Measurements from ENCODE around the gene CYBB. TPM values are rescaled to one million over a fixed set of nuclear protein-coding genes. Genes with fewer than 3 reads are reported as not detected.

CYBB gene
- total RNA-seq, 4 donors from 2014 or later, result 47.3 to 71.9 (median 51.7) TPM

DNA sequence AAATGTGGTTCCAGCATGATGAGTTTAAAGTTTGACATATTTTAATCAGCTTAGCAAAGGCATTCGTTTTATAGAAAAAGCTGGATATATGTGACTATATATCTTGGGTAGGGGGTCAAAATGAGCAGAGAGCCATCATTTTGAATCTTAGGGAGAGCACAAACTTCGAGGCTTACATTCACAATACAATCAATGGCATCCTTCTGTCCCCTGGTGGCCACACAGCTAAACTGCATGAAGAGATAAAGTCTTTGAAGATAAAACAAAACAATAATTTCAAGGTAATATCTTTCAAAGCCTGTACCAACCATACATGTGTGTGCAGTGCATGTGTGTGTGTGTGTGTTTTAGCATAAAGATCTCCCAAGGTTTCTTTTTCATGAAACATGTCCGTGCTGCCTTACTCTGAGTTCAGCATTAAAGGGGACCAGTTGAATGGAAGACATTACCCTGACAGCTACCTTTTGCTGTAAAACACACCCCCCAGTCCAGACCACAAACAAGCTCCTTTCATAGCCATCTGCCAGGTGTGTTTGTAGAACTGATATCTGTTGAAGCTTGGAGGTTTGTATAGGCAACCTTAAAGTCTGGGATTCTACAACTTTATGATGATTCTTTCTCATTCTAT, 45.5 kb downstream of the CYBB start:
- ATAC-seq (ENCODE audit: low FRiP score) (no peak), DNase-seq (ENCODE audit: low spot score) (peak; percentile 35)
- peak in 1 of 3 donors; percentile 18 for TF ChIP-seq CTCF (IDR thresholded peaks at IDR 0.05)

DNA sequence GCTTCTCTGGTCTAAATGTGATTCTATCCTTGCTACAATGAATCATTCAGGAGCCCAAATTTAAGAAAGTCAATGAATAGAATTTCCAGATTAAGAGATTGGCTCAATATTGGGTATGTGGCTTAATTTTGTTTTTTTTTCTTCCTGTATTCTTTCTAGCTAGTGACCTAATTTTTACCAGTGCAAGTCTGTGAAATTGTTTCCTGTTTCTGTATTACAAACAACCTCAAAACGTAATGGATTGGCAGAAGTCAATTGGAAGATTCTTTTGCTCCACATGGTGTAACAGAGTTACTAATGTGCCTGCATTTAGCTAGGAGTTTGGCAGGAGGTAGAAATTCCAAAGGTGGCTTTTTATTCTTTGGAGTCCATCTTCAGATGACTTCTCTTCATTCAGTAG, 49.9 kb downstream of the CYBB start:
- DNase-seq (ENCODE audit: low spot score), result no peak
- TF ChIP-seq CTCF (IDR thresholded peaks at IDR 0.05), result no peak
- ATAC-seq (ENCODE audit: low FRiP score), result no peak

- no peak for DNase-seq (ENCODE audit: low spot score)
- TF ChIP-seq CTCF (IDR thresholded peaks at IDR 0.05), result no peak
- ATAC-seq (ENCODE audit: low FRiP score), result no peak
These were observed 50.5 kb downstream of the CYBB start for GRCh38 chrX:37830371-37830770.

DNA sequence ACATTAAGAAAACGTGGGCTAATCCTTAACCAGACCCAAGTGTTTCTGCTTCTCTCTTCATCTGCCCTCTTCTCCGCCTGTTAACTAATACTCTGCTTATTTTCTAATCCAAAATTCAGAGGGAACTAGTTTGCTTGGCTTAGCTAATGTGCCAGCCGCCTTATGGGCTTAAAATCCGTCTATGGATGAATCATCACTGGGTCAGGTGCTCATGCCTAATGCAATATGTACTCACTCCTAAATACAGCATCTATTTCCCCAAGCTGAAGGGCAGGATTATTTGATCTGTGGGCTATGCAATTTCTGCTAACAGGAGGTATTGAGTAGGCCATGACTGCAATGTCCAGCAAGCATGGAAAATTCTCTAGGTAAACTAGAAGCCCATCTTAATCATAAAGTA, 55.1 kb downstream of the CYBB start:
- ATAC-seq (ENCODE audit: low FRiP score), result no peak
- no peak for DNase-seq (ENCODE audit: low spot score)

DNA sequence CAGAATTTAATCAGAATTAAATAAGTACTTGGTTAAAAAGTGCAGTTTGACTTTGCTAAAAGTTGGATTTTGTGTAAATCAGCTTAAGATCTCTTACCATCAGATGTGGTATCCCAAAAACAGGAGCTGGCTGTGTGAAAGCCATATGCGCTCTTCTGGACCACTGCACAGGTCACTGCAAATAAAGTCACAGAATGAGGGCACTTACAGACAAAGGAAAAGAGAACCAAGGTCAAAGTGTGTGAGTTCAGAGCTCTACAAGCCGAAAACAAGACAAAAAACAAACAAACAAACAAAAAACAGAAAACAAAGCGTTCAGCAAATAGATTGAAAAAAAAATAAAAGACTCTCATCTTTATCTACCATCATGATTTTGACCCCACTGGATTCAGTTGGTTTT, 61.1 kb downstream of the CYBB start:
- DNase-seq (ENCODE audit: low spot score) (no peak), ATAC-seq (ENCODE audit: low FRiP score) (no peak)
- TF ChIP-seq CTCF (IDR thresholded peaks at IDR 0.05), result no peak

More for the DNA sequence above, 55.1 kb downstream of the CYBB start:
- no peak for TF ChIP-seq CTCF (IDR thresholded peaks at IDR 0.05)

GRCh38 chrX:37844622-37845021, 64.8 kb downstream of the CYBB start:
- DNase-seq (ENCODE audit: low spot score), result no peak
- no peak for TF ChIP-seq CTCF (IDR thresholded peaks at IDR 0.05)
- ATAC-seq (ENCODE audit: low FRiP score), result no peak

- DNase-seq (ENCODE audit: low spot score) (no peak), ATAC-seq (ENCODE audit: low FRiP score) (no peak)
- no peak for TF ChIP-seq CTCF (IDR thresholded peaks at IDR 0.05)
These were observed 66.3 kb downstream of the CYBB start for GRCh38 chrX:37846141-37846540.

Data from omental fat pad (tissue), 4 donors.